ENCODE data around the gene ACTC1.
"Not testable (repeated sequence)": the region's sequence is repeated elsewhere in the genome, so short reads cannot be mapped to it uniquely, and the experiment has no call there.

ACTC1 gene

GRCh38 chr15:34820110-34820509 is 24.8 kb upstream of the ACTC1 start:
- H3K4me3 ChIP-seq (ENCODE audit: low read depth, low read length), result no peak overlapping the region
- TF ChIP-seq CTCF (IDR thresholded peaks at IDR 0.05; ENCODE audit: low read depth, low read length), result no peak
- no peak for DNase-seq (ENCODE audit: low read depth, low spot score)
- in situ Hi-C loops (cut with HindIII; ENCODE audit: low sequenced_read_pairs), result no loop called here

GRCh38 chr15:34818526-34818925 is 23.2 kb upstream of the ACTC1 start:
- no peak overlapping the region for H3K4me3 ChIP-seq (ENCODE audit: low read depth, low read length)
- TF ChIP-seq CTCF (IDR thresholded peaks at IDR 0.05; ENCODE audit: low read depth, low read length), result no peak
- no peak for DNase-seq (ENCODE audit: low read depth, low spot score)
- in situ Hi-C loops (cut with HindIII; ENCODE audit: low sequenced_read_pairs), result no loop called here

- in situ Hi-C loops (cut with HindIII; ENCODE audit: low sequenced_read_pairs), result no loop called here
- DNase-seq (ENCODE audit: low read depth, low spot score), result no peak
- TF ChIP-seq CTCF (IDR thresholded peaks at IDR 0.05; ENCODE audit: low read depth, low read length), result no peak
- H3K4me3 ChIP-seq (ENCODE audit: low read depth, low read length), result no peak overlapping the region
Measured at GRCh38 chr15:34815836-34816235, 20.5 kb upstream of the ACTC1 start.

GRCh38 chr15:34813446-34814190 is 18.3 kb upstream of the ACTC1 start:
- DNase-seq (ENCODE audit: low read depth, low spot score), result no peak
- no peak overlapping the region for H3K4me3 ChIP-seq (ENCODE audit: low read depth, low read length)
- no peak for TF ChIP-seq CTCF (IDR thresholded peaks at IDR 0.05; ENCODE audit: low read depth, low read length)
- in situ Hi-C loops (cut with HindIII; ENCODE audit: low sequenced_read_pairs), result no loop called here

- H3K4me3 ChIP-seq (ENCODE audit: low read depth, low read length); in situ Hi-C loops (cut with HindIII; ENCODE audit: low sequenced_read_pairs); DNase-seq (ENCODE audit: low read depth, low spot score): not testable (repeated sequence)
Measured at GRCh38 chr15:34812868-34813365, 17.6 kb upstream of the ACTC1 start.

GRCh38 chr15:34812369-34812768 is 17.0 kb upstream of the ACTC1 start:
- peak; percentile 49 for DNase-seq (ENCODE audit: low read depth, low spot score)
- in situ Hi-C loops (cut with HindIII; ENCODE audit: low sequenced_read_pairs), result no loop called here
- TF ChIP-seq CTCF (IDR thresholded peaks at IDR 0.05; ENCODE audit: low read depth, low read length), result no peak
- no peak overlapping the region for H3K4me3 ChIP-seq (ENCODE audit: low read depth, low read length)

- in situ Hi-C loops (cut with HindIII; ENCODE audit: low sequenced_read_pairs), result no loop called here
- no peak overlapping the region for H3K4me3 ChIP-seq (ENCODE audit: low read depth, low read length)
- DNase-seq (ENCODE audit: low read depth, low spot score), result peak; percentile 93
- TF ChIP-seq CTCF (IDR thresholded peaks at IDR 0.05; ENCODE audit: low read depth, low read length), result no peak
Measured at GRCh38 chr15:34810443-34811129, 15.2 kb upstream of the ACTC1 start.

All from astrocyte of the spinal cord (primary cell).